Measurements from ENCODE around the gene SMIM38.

GRCh38 chr11:69129053-69129452 is 26.7 kb upstream of the SMIM38 start:
- TF ChIP-seq, protein P1, sequence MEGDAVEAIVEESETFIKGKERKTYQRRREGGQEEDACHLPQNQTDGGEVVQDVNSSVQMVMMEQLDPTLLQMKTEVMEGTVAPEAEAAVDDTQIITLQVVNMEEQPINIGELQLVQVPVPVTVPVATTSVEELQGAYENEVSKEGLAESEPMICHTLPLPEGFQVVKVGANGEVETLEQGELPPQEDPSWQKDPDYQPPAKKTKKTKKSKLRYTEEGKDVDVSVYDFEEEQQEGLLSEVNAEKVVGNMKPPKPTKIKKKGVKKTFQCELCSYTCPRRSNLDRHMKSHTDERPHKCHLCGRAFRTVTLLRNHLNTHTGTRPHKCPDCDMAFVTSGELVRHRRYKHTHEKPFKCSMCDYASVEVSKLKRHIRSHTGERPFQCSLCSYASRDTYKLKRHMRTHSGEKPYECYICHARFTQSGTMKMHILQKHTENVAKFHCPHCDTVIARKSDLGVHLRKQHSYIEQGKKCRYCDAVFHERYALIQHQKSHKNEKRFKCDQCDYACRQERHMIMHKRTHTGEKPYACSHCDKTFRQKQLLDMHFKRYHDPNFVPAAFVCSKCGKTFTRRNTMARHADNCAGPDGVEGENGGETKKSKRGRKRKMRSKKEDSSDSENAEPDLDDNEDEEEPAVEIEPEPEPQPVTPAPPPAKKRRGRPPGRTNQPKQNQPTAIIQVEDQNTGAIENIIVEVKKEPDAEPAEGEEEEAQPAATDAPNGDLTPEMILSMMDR (IDR thresholded peaks at IDR 0.05) = no peak
- no peak for TF ChIP-seq POLR2A (IDR thresholded peaks at IDR 0.05)

Data from body of pancreas (tissue), 4 donors.